Esophagus muscularis mucosa (tissue), 4 donors: ENCODE results near the gene GMEB2. TPM values are rescaled to one million over a fixed set of nuclear protein-coding genes. Genes with fewer than 3 reads are reported as not detected.

Experiments used
- DNase-seq: peaks from one replicate; pipeline ENCODE4 v3.0.0-alpha.2; 2017; ENCODE audit errors: extremely low spot score
- H3K27ac ChIP-seq, 4 donors: fragments of 200-600 bp; sonication (generic); replicated peaks in 1 of 4; 1 replicate in 3 of 4; 2 replicates in 1 of 4; pipeline ENCODE4 v1.5.1; 2016 to 2019; ENCODE audit warnings: mild to moderate bottlenecking in 1 of 4
- H3K27me3 ChIP-seq, 4 donors: fragments of 200-600 bp; sonication (generic); one replicate each; pipeline versions ENCODE4 v1.5.1 to v1.6.0; 2016 to 2019
- H3K36me3 ChIP-seq, 4 donors: fragments of 200-600 bp; sonication (generic); one replicate each; pipeline ENCODE4 v1.5.1; 2016 to 2019
- H3K4me1 ChIP-seq, 4 donors: fragments of 200-600 bp; sonication (generic); one replicate each; pipeline ENCODE4 v1.5.1; 2016 to 2019
- H3K4me3 ChIP-seq, 4 donors: fragments of 200-600 bp; sonication (generic); 1 replicate in 2 of 4; 2 replicates in 2 of 4; pipeline ENCODE4 v1.5.1; 2016 to 2019; ENCODE audit warnings: mild to moderate bottlenecking in 4 of 4, moderate library complexity in 1 of 4
- H3K9me3 ChIP-seq, 4 donors: fragments of 200-600 bp; sonication (generic); 1 replicate in 3 of 4; 2 replicates in 1 of 4; pipeline ENCODE4 v1.5.1; 2016 to 2019
- CTCF ChIP-seq, 3 experiments: fragments of 200-600 bp in 2 of 3; fragments of 450-650 bp in 1 of 3; sonication (generic) in 2 of 3; IDR thresholded peaks; one replicate each; pipeline ENCODE4 v1.5.1; 2017 to 2019; ENCODE audit warnings: antibody characterized with exemption in 3 of 3, mild to moderate bottlenecking in 2 of 3, moderate library complexity in 1 of 3
- EP300 ChIP-seq: sonication (generic); formaldehyde crosslinking; IDR thresholded peaks from one replicate; pipeline ENCODE4 v1.6.1; 2017; ENCODE audit warnings: antibody characterized with exemption
- POLR2A ChIP-seq: fragments of 450-650 bp; IDR thresholded peaks from one replicate; pipeline ENCODE4 v1.6.1; 2017; ENCODE audit warnings: antibody characterized with exemption, moderate library complexity, mild to moderate bottlenecking, low read depth
- POLR2AphosphoS5 ChIP-seq, 2 donors: sonication (generic); formaldehyde crosslinking; IDR thresholded peaks; one replicate each; pipeline ENCODE4 v1.6.1; 2017; ENCODE audit warnings: antibody characterized with exemption in 2 of 2
- WGBS: methylation state at CpG from one replicate; pipeline ENCODE4 v1.1.5; 2018; 5-methylcytosine and 5-hydroxymethylcytosine counted together
- intact Hi-C: fragments of 100-400 bp; cut with DNase I; formaldehyde crosslinking; loops from one replicate; pipeline ENCODE4 v1.15.1; 2023
- total RNA-seq, 4 donors: library from RNA; depleted of rRNA; stranded (reverse); fragments of >200 nt; gene quantifications; one replicate each; pipeline versions ENCODE4 v1.1.0 to v1.2.1, GENCODE V29; 2016

Gene GMEB2
- total RNA-seq, 4 donors from 2014 or later = 11.1 to 19.1 (median 14.0) TPM

- Histone ChIP-seq H3K4me1 (peaks cover 21 to 36% (median 26%) of the 10 kb centered on the region in 4 donors), H3K27me3 (peaks cover 0 to 10% (median 0%) of the 10 kb centered on the region in 4 donors), H3K36me3 (peaks cover 0 to 12% (median 10%) of the 10 kb centered on the region in 4 donors), H3K9me3 (no peaks in the 10 kb centered on the region), H3K4me3 (no peak overlapping the region), H3K27ac (no peak overlapping the region)
- 71% methylated on average over 7 of the region's 7 CpGs for WGBS
- no peak for DNase-seq
- intact Hi-C loops = no loop called here
- TF ChIP-seq POLR2AphosphoS5 (IDR thresholded peaks at IDR 0.05) (no peak), CTCF (IDR thresholded peaks at IDR 0.05) (no peak), POLR2A (no peak), EP300 (no peak)
Measured at GRCh38 chr20:63576311-63576710, 50.6 kb downstream of the GMEB2 start.

- TF ChIP-seq POLR2AphosphoS5 (IDR thresholded peaks at IDR 0.05) = no peak
- TF ChIP-seq POLR2A = no peak
- no peak for TF ChIP-seq CTCF (IDR thresholded peaks at IDR 0.05)
- TF ChIP-seq EP300 = no peak
- intact Hi-C loops = loop anchor here (5.0 kb wide), 1 partner anchor 52 kb away; the partner anchor contains the start of gene GMEB2
- H3K4me3 ChIP-seq = peak overlapping the region in 3 of 4 donors; percentile 81 to 93 (median 87)
Measured at GRCh38 chr20:63574829-63575743, 51.8 kb downstream of the GMEB2 start.

GRCh38 chr20:63574156-63574828 lies 52.6 kb downstream of the GMEB2 start, which contains the start of gene HELZ2:
TSS of gene HELZ2 (minus strand) at chr20:63574239. CDS start at chr20:63572385, 1,854 bp downstream.
- 40% methylated on average over 2 of the region's 40 CpGs for WGBS
- TF ChIP-seq CTCF (IDR thresholded peaks at IDR 0.05) (no peak), POLR2AphosphoS5 (IDR thresholded peaks at IDR 0.05) (peak; percentile 80 to 83)
- Histone ChIP-seq H3K4me1 (peaks cover 21 to 36% (median 26%) of the 10 kb centered on the region in 4 donors), H3K27ac (peak within 1 kb of the TSS; percentile 76 to 89 (median 83)), H3K9me3 (no peaks in the 10 kb centered on the region), H3K27me3 (peaks cover 0 to 6% (median 0%) of the 10 kb centered on the region in 4 donors), H3K4me3 (peak within 1 kb of the TSS; percentile 81 to 93 (median 85)), H3K36me3 (peaks cover 0 to 14% (median 12%) of the 10 kb centered on the region in 4 donors)
- DNase-seq = peak; percentile 97
- intact Hi-C loops = loop anchor here (5.0 kb wide), 1 partner anchor 53 kb away; the partner anchor contains the start of gene GMEB2

More at GRCh38 chr20:63574829-63575743, 51.8 kb downstream of the GMEB2 start:
- peaks cover 21 to 36% (median 26%) of the 10 kb centered on the region in 4 donors for H3K4me1 ChIP-seq
- H3K27ac ChIP-seq = peak overlapping the region in 3 of 4 donors; percentile 83 to 89 (median 83)
- WGBS = 65% methylated on average over 19 of the region's 28 CpGs
- H3K36me3 ChIP-seq = peaks cover 0 to 12% (median 10%) of the 10 kb centered on the region in 4 donors
- DNase-seq = no peak
- no peaks in the 10 kb centered on the region for H3K9me3 ChIP-seq
- H3K27me3 ChIP-seq = peaks cover 0 to 10% (median 0%) of the 10 kb centered on the region in 4 donors

- Histone ChIP-seq H3K4me1 (peaks cover 24 to 38% (median 26%) of the 10 kb centered on the region in 4 donors), H3K27ac (peak overlapping the region; percentile 76 to 89 (median 83)), H3K27me3 (peaks cover 0 to under 1% (median 0%) of the 10 kb centered on the region in 4 donors), H3K36me3 (peaks cover 0 to 17% (median 14%) of the 10 kb centered on the region in 4 donors), H3K4me3 (peak overlapping the region; percentile 81 to 93 (median 85)), H3K9me3 (no peaks in the 10 kb centered on the region)
- DNase-seq = no peak
- WGBS = 10% methylated on average over 3 of the region's 24 CpGs
- no peak for TF ChIP-seq POLR2A
- TF ChIP-seq CTCF (IDR thresholded peaks at IDR 0.05) = no peak
- TF ChIP-seq POLR2AphosphoS5 (IDR thresholded peaks at IDR 0.05) = no peak
- TF ChIP-seq EP300 = no peak
- intact Hi-C loops = loop anchor here (5.0 kb wide), 1 partner anchor 54 kb away; the partner anchor contains the start of gene GMEB2
Measured at GRCh38 chr20:63573647-63574131, 53.2 kb downstream of the GMEB2 start.
